ENCODE data around the gene AGL.

- no peak for TF ChIP-seq EZH2phosphoT487 (IDR thresholded peaks at IDR 0.05; ENCODE audit: borderline replicate concordance, low read depth, low read length)
- TF ChIP-seq CTCF (conservative IDR thresholded peaks at IDR 0.05; ENCODE audit: low read length), result no peak
These were observed 43.3 kb upstream of the AGL start for GRCh38 chr1:99806882-99807281.

Data from OCI-LY7 (cell line).